SK-N-SH (cell line): ENCODE measurements around the gene HPCAL1. TPM values are rescaled to one million over a fixed set of nuclear protein-coding genes. Genes with fewer than 3 reads are reported as not detected.

ENCODE experiments used
- CTCF ChIA-PET: fragments of 300-600, 350-600 bp; formaldehyde crosslinking; extraction: SDS; loops from one replicate; lab custom pipeline; 2021; lab: Yijun Ruan, JAX
- POLR2A ChIA-PET: fragments of 350-600 bp; sonication (Branson Sonifier 250); formaldehyde crosslinking; extraction: SDS; loops from one replicate; lab custom pipeline; 2020; ENCODE audit warnings: antibody characterized with exemption, inconsistent platforms; lab: Yijun Ruan, JAX
- DNase-seq: peaks from one replicate; pipeline ENCODE4 v3.0.0; 2012
- H2AFZ ChIP-seq: fragments of 200-600 bp; sonication (generic); 2 replicates; pipeline ENCODE4 v1.8.1; 2016; ENCODE audit warnings: antibody characterized with exemption, mild to moderate bottlenecking, low read depth
- H3F3A ChIP-seq: fragments of 200-600 bp; sonication (generic); replicated peaks from 2 replicates; pipeline ENCODE3; 2016; ENCODE audit warnings: antibody characterized with exemption, mild to moderate bottlenecking; ENCODE audit not compliant: insufficient read depth
- H3K27ac ChIP-seq, 2 experiments: fragments of 200-500 bp in 1 of 2; fragments of 200-600 bp in 1 of 2; sonication (Bioruptor generic) in 1 of 2; sonication (generic), shearing (Covaris generic) in 1 of 2; 2 replicates each; pipeline versions ENCODE4 v1.5.1 to v1.6.1; 2014 to 2016; ENCODE audit warnings: low read depth in 2 of 2, inconsistent platforms in 1 of 2, low read length in 1 of 2, mild to moderate bottlenecking in 1 of 2, mixed read lengths in 1 of 2
- H3K27me3 ChIP-seq: fragments of 200-600 bp; sonication (generic), shearing (Covaris generic); 2 replicates; pipeline ENCODE4 v1.6.1; 2016; ENCODE audit warnings: mixed run types; ENCODE audit not compliant: insufficient read depth
- H3K36me3 ChIP-seq, 2 experiments: fragments of 200-500 bp in 1 of 2; fragments of 200-600 bp in 1 of 2; sonication (Bioruptor generic) in 1 of 2; sonication (generic) in 1 of 2; replicated peaks in 1 of 2; 2 replicates each; pipeline versions ENCODE3 to v1.5.1; 2014 to 2016; ENCODE audit warnings: low read length in 1 of 2, mild to moderate bottlenecking in 1 of 2; ENCODE audit not compliant: insufficient read depth in 2 of 2, control insufficient read depth in 1 of 2
- H3K4me1 ChIP-seq, 2 experiments: fragments of 200-500 bp in 1 of 2; fragments of 200-600 bp in 1 of 2; sonication (Bioruptor generic) in 1 of 2; sonication (generic), shearing (Covaris generic) in 1 of 2; 2 replicates each; pipeline versions ENCODE4 v1.5.1 to v1.6.1; 2014 to 2016; ENCODE audit warnings: low read depth in 1 of 2, low read length in 1 of 2, mixed run types in 1 of 2; ENCODE audit not compliant: insufficient read depth in 2 of 2, control insufficient read depth in 1 of 2
- H3K4me2 ChIP-seq: fragments of 200-600 bp; sonication (generic), shearing (Covaris generic); 2 replicates; pipeline ENCODE4 v1.6.1; 2017; ENCODE audit warnings: mixed run types
- H3K4me3 ChIP-seq, 2 experiments: fragments of 200-500 bp in 1 of 2; fragments of 200-600 bp in 1 of 2; sonication (Bioruptor generic) in 1 of 2; sonication (generic), shearing (Covaris generic) in 1 of 2; 2 replicates each; pipeline versions ENCODE4 v1.5.1 to v1.8.1; 2014 to 2016; ENCODE audit warnings: low read depth in 2 of 2, inconsistent platforms in 1 of 2, low read length in 1 of 2, mild to moderate bottlenecking in 1 of 2, mixed read lengths in 1 of 2, moderate library complexity in 1 of 2
- H3K79me2 ChIP-seq: fragments of 200-600 bp; sonication (generic); 2 replicates; pipeline ENCODE4 v1.8.1; 2017; ENCODE audit warnings: mild to moderate bottlenecking; ENCODE audit not compliant: insufficient read depth
- H3K9ac ChIP-seq: fragments of 200-600 bp; sonication (generic); 2 replicates; pipeline ENCODE4 v1.6.1; 2017; ENCODE audit warnings: mixed run types
- H3K9me2 ChIP-seq: fragments of 200-600 bp; sonication (generic); 2 replicates; pipeline ENCODE4 v1.6.1; 2017; ENCODE audit warnings: mixed run types
- H3K9me3 ChIP-seq: fragments of 200-600 bp; sonication (generic); 2 replicates; pipeline ENCODE4 v1.6.1; 2017; ENCODE audit warnings: mixed run types, mild to moderate bottlenecking, moderate library complexity
- H4K20me1 ChIP-seq: fragments of 200-600 bp; sonication (generic); 2 replicates; pipeline ENCODE4 v1.6.1; 2017; ENCODE audit warnings: mild to moderate bottlenecking, mixed run types; ENCODE audit not compliant: insufficient read depth
- ELF1 ChIP-seq: IDR thresholded peaks from 2 replicates; pipeline ENCODE4 v1.4.0; 2012
- FOXJ3 ChIP-seq: sonication (generic); formaldehyde crosslinking; IDR thresholded peaks from 2 replicates; pipeline ENCODE4 v1.5.1; 2020; ENCODE audit warnings: mild to moderate bottlenecking, missing genetic modification reagents
- GATA2 ChIP-seq: sonication (generic); formaldehyde crosslinking; IDR thresholded peaks from 2 replicates; pipeline ENCODE4 v1.5.0; 2020; ENCODE audit warnings: mild to moderate bottlenecking, missing genetic modification reagents
- JUND ChIP-seq: IDR thresholded peaks from 2 replicates; pipeline ENCODE4 v1.4.0; 2012
- NFIC ChIP-seq: IDR thresholded peaks from 2 replicates; pipeline ENCODE4 v1.4.0; 2012; ENCODE audit warnings: borderline replicate concordance
- RCOR1 ChIP-seq: fragments of 150-350 bp; IDR thresholded peaks from 2 replicates; pipeline ENCODE4 v1.6.1; 2017; ENCODE audit warnings: antibody characterized with exemption, low read length
- RFX5 ChIP-seq: IDR thresholded peaks from 2 replicates; pipeline ENCODE4 v1.6.1; 2012; ENCODE audit warnings: mild to moderate bottlenecking, improper control_type of control experiment, low read length
- SMC3 ChIP-seq: IDR thresholded peaks from 2 replicates; pipeline ENCODE4 v1.6.1; 2012; ENCODE audit warnings: low read depth, low read length, improper control_type of control experiment
- TAF1 ChIP-seq: IDR thresholded peaks from 2 replicates; pipeline ENCODE4 v1.6.1; 2012; ENCODE audit warnings: low read depth, mild to moderate bottlenecking, low read length, moderate library complexity, borderline replicate concordance
- WGBS: methylation state at CpG from one replicate; pipeline ENCODE4 v1.1.6; 2017; ENCODE audit warnings: low lambda C conversion rate; 5-methylcytosine and 5-hydroxymethylcytosine counted together
- polyA plus RNA-seq, 3 experiments: library from polyadenylated mRNA; depleted of rRNA; stranded (reverse); fragments of >200 nt; gene quantifications; 2 replicates each; pipeline ENCODE4 v1.2.3, GENCODE V29; 2012
- TF ChIP-seq, protein P1 (sequence below): fragments of 150-350 bp; IDR thresholded peaks from 2 replicates; pipeline ENCODE4 v1.6.1; 2016; ENCODE audit warnings: mild to moderate bottlenecking, low read depth, low read length
- TF ChIP-seq, protein P2 (sequence below): fragments of 150-350 bp; IDR thresholded peaks from 2 replicates; pipeline ENCODE4 v1.6.1; 2017; ENCODE audit warnings: antibody characterized with exemption, low read length, low read depth, borderline replicate concordance
- TF ChIP-seq, protein P3 (sequence below): IDR thresholded peaks from 2 replicates; pipeline ENCODE4 v1.6.1; 2012; ENCODE audit warnings: mild to moderate bottlenecking, low read depth, low read length, moderate library complexity

The HPCAL1 gene
- polyA plus RNA-seq, 1 of the 3 experiments (the other 2 are of a cell fraction), result 77.0 TPM

DNA sequence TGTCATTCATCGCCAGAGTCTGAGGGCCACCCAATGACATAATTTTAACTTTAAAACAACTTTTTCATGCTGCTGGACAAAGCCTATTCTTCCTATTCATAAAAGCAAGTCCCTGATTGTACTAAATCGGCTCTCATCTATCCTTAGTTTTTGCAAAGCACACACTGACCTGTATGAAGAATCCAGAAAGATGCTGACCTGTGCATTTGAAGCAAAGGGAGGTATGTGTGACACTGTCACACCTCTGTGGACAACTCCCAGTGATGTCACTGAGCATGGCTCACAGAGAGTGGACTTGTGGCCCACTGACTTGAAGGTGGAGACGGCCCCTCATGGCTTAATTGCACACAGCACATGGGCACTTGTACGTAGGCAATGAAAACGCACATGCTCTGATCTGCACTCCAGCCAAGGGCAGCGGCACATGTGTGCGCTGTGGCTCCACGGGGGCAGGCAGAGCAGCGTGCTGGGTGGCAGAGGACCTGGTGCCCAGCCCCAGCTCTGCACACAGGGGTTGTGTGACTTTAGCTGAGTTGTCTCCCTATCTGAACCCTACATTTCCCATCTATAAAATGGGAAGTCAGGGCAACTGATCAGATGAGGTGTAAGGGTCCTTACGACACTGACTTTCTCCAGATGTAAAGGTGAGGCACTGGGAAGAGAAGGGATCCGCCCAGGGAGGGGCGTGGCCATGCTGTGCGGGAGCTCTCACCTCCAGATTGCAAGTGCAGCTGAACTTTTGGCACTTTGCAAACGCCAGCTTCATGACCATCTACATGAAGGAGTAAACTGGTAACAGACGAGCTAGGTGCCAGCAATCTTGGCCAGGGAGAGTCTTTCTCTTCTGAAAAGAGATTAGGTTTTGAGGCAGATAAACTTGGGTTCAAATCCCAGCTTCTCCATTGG is 159.7 kb downstream of the HPCAL1 start:
- H4K20me1 ChIP-seq, result no peaks in the 10 kb centered on the region
- no peaks in the 10 kb centered on the region for H3K9me2 ChIP-seq
- no peak for DNase-seq
- H3K36me3 ChIP-seq, result no peaks in the 10 kb centered on the region
- H3K79me2 ChIP-seq, result no peaks in the 10 kb centered on the region
- TF ChIP-seq FOXJ3 (CRISPR knock-in tag) (no peak), TAF1 (no peak), GATA2 (no peak), RCOR1 (no peak), SMC3 (no peak), NFIC (no peak), ELF1 (no peak), RFX5 (no peak), JUND (no peak)
- TF ChIP-seq, protein P1, sequence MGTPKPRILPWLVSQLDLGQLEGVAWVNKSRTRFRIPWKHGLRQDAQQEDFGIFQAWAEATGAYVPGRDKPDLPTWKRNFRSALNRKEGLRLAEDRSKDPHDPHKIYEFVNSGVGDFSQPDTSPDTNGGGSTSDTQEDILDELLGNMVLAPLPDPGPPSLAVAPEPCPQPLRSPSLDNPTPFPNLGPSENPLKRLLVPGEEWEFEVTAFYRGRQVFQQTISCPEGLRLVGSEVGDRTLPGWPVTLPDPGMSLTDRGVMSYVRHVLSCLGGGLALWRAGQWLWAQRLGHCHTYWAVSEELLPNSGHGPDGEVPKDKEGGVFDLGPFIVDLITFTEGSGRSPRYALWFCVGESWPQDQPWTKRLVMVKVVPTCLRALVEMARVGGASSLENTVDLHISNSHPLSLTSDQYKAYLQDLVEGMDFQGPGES, result no peak
- TF ChIP-seq, protein P2, sequence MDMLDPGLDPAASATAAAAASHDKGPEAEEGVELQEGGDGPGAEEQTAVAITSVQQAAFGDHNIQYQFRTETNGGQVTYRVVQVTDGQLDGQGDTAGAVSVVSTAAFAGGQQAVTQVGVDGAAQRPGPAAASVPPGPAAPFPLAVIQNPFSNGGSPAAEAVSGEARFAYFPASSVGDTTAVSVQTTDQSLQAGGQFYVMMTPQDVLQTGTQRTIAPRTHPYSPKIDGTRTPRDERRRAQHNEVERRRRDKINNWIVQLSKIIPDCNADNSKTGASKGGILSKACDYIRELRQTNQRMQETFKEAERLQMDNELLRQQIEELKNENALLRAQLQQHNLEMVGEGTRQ, result no peak
- TF ChIP-seq, protein P3, sequence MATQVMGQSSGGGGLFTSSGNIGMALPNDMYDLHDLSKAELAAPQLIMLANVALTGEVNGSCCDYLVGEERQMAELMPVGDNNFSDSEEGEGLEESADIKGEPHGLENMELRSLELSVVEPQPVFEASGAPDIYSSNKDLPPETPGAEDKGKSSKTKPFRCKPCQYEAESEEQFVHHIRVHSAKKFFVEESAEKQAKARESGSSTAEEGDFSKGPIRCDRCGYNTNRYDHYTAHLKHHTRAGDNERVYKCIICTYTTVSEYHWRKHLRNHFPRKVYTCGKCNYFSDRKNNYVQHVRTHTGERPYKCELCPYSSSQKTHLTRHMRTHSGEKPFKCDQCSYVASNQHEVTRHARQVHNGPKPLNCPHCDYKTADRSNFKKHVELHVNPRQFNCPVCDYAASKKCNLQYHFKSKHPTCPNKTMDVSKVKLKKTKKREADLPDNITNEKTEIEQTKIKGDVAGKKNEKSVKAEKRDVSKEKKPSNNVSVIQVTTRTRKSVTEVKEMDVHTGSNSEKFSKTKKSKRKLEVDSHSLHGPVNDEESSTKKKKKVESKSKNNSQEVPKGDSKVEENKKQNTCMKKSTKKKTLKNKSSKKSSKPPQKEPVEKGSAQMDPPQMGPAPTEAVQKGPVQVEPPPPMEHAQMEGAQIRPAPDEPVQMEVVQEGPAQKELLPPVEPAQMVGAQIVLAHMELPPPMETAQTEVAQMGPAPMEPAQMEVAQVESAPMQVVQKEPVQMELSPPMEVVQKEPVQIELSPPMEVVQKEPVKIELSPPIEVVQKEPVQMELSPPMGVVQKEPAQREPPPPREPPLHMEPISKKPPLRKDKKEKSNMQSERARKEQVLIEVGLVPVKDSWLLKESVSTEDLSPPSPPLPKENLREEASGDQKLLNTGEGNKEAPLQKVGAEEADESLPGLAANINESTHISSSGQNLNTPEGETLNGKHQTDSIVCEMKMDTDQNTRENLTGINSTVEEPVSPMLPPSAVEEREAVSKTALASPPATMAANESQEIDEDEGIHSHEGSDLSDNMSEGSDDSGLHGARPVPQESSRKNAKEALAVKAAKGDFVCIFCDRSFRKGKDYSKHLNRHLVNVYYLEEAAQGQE, result no peak
- no peaks in the 10 kb centered on the region for H3F3A ChIP-seq
- H2AFZ ChIP-seq, result no peak overlapping the region
- CTCF ChIA-PET, result interaction anchor here (0.6 to 1.6 kb wide), 3 partner anchors 9 to 167 kb away, joined by 3 to 5 read pairs (median 5); no protein-coding TSS in a partner anchor
- 57% methylated on average over 13 of the region's 15 CpGs for WGBS
- no peak overlapping the region for H3K9ac ChIP-seq
- no peak overlapping the region for H3K27ac ChIP-seq
- H3K4me3 ChIP-seq, result no peak overlapping the region
- no peak overlapping the region for H3K4me2 ChIP-seq
- H3K4me1 ChIP-seq, result peaks cover 0 to 8% of the 10 kb centered on the region in 2 experiments; a peak in 1 of 4 replicates
- no peaks in the 10 kb centered on the region for H3K27me3 ChIP-seq
- POLR2A ChIA-PET, result interaction anchor here (0.7 kb wide), 1 partner anchor 100 kb away, joined by 3 read pairs; no protein-coding TSS in a partner anchor
- H3K9me3 ChIP-seq, result no peaks in the 10 kb centered on the region
